Stimulated activated effector memory CD8-positive, alpha-beta T cell treated with anti-CD3 and anti-CD28 coated beads, Interleukin-12 subunit alpha, Interleukin-12 subunit beta, amount 100 ng/mL, for 72 hours (primary cell): ENCODE results near the gene ACSF3.

ENCODE experiments used
- ATAC-seq: fragments of 150-1000 bp; cut with Tn5 transposase; 2 replicates; pipeline ENCODE4 v1.10.0; 2021
- DNase-seq, 2 donors: peaks; one replicate each; pipeline ENCODE4 v3.0.0; 2021 to 2022; ENCODE audit warnings: low spot score in 2 of 2
- H3K27ac Mint-ChIP-seq: one replicate; pipeline ENCODE4 v1.8.0; 2022; ENCODE audit warnings: mild to moderate bottlenecking, mixed read lengths
- H3K36me3 Mint-ChIP-seq: one replicate; pipeline ENCODE4 v1.8.0; 2022; ENCODE audit warnings: mild to moderate bottlenecking, mixed read lengths
- H3K4me1 Mint-ChIP-seq: one replicate; pipeline ENCODE4 v1.8.0; 2022; ENCODE audit warnings: mixed read lengths
- H3K4me3 Mint-ChIP-seq: one replicate; pipeline ENCODE4 v1.8.0; 2022; ENCODE audit warnings: mild to moderate bottlenecking, mixed read lengths
- H3K9me3 Mint-ChIP-seq: one replicate; pipeline ENCODE4 v1.8.0; 2022; ENCODE audit warnings: mixed read lengths

The ACSF3 gene

GRCh38 chr16:89093602-89094251 lies at the start of gene ACSF3:
TSS of gene ACSF3 (plus strand) at chr16:89093852. CDS start at chr16:89100682, 6,830 bp downstream.
- Mint-ChIP-seq H3K4me1 (peaks cover 54% of the 10 kb centered on the region), H3K36me3 (peaks cover 31% of the 10 kb centered on the region), H3K27ac (peak within 1 kb of the TSS; percentile 99), H3K9me3 (no peaks in the 10 kb centered on the region), H3K4me3 (peak within 1 kb of the TSS; percentile 89)
- DNase-seq (peak; percentile 73 to 85), ATAC-seq (peak; percentile 40)

DNA sequence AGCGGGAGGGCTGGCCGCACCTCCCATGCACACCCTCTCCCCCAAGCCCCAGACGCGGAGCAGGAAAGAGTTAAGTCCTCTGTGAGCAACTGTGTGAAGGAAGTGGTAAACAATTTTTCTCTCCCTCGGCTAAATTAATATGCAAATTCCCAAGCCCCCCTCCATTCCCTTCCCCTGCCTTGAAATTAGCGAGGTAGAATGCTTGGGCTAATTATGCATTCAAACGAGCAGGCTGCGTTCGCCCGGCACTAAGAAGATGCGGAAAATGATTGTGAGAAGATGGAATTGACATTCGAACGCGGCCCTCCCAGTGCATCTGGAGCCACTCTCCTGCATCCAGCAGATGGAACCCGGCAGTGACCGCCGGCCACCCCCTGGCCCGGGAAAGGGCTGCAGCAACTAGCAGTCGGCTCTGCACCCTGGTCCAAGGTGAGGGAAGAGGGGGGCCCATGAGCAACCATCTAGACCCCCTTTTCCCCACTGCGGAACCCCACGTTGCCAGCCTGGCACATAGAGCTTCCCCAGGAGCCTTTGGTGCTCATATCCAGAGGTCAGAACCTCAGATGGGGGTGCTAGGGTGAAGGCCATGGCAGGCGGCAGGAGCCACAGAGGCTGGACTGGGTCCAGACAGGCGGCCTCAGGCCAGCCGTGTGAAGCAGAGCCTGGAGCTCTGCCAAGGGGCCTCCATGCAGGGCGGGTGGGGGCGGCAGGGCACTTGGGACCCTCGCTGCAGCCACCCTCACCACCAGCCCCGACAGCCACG lies 49.1 kb upstream of the ACSF3 start:
- H3K4me1 Mint-ChIP-seq = no peaks in the 10 kb centered on the region
- H3K4me3 Mint-ChIP-seq = no peak overlapping the region
- no peak for DNase-seq
- H3K9me3 Mint-ChIP-seq = peaks cover 3% of the 10 kb centered on the region
- peaks cover 6% of the 10 kb centered on the region for H3K36me3 Mint-ChIP-seq
- ATAC-seq = no peak
- no peak overlapping the region for H3K27ac Mint-ChIP-seq

- H3K36me3 Mint-ChIP-seq = peaks cover 6% of the 10 kb centered on the region
- DNase-seq = no peak
- H3K27ac Mint-ChIP-seq = no peak overlapping the region
- no peak overlapping the region for H3K4me3 Mint-ChIP-seq
- no peaks in the 10 kb centered on the region for H3K4me1 Mint-ChIP-seq
- no peak for ATAC-seq
- peaks cover 3% of the 10 kb centered on the region for H3K9me3 Mint-ChIP-seq
These were observed 48.4 kb upstream of the ACSF3 start for GRCh38 chr16:89045181-89045815.

DNA sequence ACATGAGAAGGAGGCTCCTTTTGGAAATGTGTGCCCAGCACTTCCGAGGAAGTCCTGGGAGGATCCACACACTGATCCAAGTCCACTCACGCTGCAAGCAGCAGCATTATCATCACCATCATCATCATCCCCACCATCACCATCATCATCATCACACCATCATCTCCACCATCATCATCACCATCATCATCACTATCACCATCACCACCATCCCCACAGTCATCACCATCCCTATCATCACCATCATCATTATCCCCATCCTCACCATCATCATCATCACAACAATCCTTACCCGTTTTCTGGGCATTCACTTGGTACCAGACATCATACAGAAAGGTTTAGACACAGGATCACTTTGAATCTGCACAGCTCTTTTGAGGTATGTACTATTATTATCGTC lies 47.8 kb upstream of the ACSF3 start:
- peaks cover 6% of the 10 kb centered on the region for H3K36me3 Mint-ChIP-seq
- DNase-seq (no peak), ATAC-seq (no peak)
- H3K27ac Mint-ChIP-seq = no peak overlapping the region
- no peaks in the 10 kb centered on the region for H3K4me1 Mint-ChIP-seq
- H3K4me3 Mint-ChIP-seq = no peak overlapping the region
- H3K9me3 Mint-ChIP-seq = peaks cover 3% of the 10 kb centered on the region

DNA sequence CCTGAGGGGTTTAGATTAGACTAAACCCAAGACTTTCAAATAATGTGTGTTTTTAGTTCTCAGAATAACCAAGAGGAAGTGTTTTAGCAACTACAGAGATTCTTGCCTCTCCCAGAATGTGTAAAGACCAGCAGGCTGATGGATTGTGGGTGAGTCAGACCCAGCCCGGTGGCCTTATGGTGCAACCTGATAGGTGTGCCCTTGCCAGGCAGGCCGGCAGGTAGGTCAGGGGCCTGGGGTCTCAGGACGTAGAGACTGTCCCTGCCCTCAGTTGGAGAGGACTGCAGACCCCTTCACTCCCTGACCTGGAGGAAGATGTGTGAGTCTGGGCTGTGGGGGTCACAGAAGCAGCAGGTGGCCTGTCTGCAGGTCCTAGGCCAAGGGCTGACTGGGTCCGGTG lies 47.2 kb upstream of the ACSF3 start:
- peak; percentile 24 for ATAC-seq
- H3K9me3 Mint-ChIP-seq = peaks cover 3% of the 10 kb centered on the region
- DNase-seq = no peak
- no peak overlapping the region for H3K27ac Mint-ChIP-seq
- H3K4me1 Mint-ChIP-seq = no peaks in the 10 kb centered on the region
- peaks cover 6% of the 10 kb centered on the region for H3K36me3 Mint-ChIP-seq
- H3K4me3 Mint-ChIP-seq = no peak overlapping the region

GRCh38 chr16:89047331-89048089 lies 46.1 kb upstream of the ACSF3 start:
- ATAC-seq = no peak
- H3K4me1 Mint-ChIP-seq = no peaks in the 10 kb centered on the region
- H3K4me3 Mint-ChIP-seq = no peak overlapping the region
- peaks cover 3% of the 10 kb centered on the region for H3K9me3 Mint-ChIP-seq
- H3K27ac Mint-ChIP-seq = peak overlapping the region; percentile 40
- H3K36me3 Mint-ChIP-seq = peaks cover 6% of the 10 kb centered on the region
- DNase-seq = no peak

DNA sequence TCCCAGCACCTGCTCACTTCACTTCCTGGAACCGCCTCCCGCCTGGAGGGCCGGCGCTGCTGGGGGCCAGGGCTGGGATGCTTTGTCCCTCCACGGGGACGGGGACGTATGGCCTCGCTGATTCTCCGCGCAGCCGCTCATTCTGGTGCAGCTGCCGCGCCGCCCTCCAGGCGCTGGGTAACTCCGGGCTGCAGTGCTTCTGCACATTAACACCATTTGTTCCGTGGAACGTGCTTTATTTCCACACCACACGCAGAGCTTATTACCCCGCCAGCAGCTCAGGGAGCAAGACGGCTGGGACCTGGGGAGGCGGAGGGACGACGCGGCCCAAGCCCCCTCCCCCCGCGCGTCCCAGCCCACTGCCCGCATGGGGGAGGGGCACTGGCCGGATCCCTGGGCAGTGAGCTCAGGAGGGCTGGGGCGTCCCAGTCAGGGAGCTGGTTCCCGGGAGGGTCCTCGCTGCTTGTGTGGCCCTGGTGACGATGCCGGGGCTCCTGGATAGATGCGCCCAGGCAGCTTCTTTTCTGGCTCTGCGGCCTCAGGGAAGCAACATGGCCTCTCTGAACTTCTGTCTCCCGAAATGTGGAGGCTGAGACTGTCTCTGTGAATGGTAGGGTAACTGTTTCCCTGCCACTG lies 45.4 kb upstream of the ACSF3 start:
- no peak overlapping the region for H3K4me3 Mint-ChIP-seq
- H3K36me3 Mint-ChIP-seq = peaks cover 6% of the 10 kb centered on the region
- DNase-seq (no peak), ATAC-seq (no peak)
- H3K9me3 Mint-ChIP-seq = peaks cover 3% of the 10 kb centered on the region
- no peak overlapping the region for H3K27ac Mint-ChIP-seq
- H3K4me1 Mint-ChIP-seq = no peaks in the 10 kb centered on the region

DNA sequence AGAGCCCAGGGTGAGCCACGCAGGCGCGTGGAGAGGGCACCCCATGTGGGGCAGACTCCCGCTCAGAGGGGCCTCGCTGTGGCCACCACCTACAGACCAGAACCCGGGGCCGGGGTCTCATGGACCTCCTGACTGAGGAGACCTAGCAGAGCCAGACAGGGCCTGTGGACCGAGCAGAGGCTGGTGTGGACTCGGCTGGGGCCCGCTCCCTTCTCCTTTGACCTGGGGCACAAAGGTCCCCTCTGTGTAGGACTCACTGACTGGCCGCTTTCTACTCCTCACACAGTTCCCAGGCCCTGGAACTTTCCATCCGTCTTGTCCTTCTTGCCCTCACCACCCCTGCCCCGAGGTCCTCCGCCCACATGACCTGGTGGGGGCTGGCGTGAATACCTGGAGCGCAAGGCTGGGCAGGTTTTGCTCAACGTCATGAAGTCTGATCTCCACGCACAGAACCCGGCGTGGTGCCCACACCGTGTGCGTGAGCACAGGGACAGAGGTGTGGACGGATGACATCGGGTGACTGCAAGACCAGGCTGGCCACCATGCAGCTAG lies 44.7 kb upstream of the ACSF3 start:
- ATAC-seq (no peak), DNase-seq (no peak)
- Mint-ChIP-seq H3K4me1 (no peaks in the 10 kb centered on the region), H3K9me3 (peaks cover 3% of the 10 kb centered on the region), H3K4me3 (no peak overlapping the region), H3K36me3 (peaks cover 6% of the 10 kb centered on the region), H3K27ac (no peak overlapping the region)

DNA sequence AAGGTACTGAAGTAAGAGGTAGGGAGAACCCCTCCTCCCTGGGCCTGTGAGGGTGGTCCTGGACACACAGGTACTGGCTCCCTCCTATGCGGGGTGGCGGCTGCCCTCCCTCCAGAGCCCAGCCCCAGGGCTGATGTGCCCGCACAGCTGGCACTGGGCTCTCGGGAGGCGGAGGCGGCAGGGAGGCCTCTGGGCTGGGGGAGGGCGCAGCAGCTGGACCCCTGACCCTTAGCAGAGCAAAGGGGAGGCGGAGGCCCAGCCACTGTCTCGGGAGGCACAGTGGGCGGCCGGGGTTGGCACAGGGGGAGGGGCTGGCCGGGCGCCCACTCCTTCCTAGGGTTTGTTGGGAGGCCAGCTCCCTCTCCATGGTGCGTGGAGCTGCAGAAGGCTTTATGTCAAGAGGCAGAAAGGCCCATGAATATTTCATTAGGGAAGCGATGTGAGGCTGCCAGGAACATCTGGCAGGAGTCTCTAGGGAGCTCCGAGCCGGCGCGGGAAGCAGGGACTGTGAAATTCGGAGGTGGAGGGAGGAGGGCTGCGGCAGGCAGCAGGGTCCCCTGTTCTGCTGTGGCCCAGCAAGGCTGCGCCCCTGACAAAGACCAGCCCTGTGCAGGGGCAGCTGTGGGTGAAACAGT lies 44.1 kb upstream of the ACSF3 start:
- Mint-ChIP-seq H3K36me3 (peaks cover 6% of the 10 kb centered on the region), H3K4me3 (no peak overlapping the region), H3K27ac (peak overlapping the region; percentile 63), H3K4me1 (no peaks in the 10 kb centered on the region), H3K9me3 (peaks cover 3% of the 10 kb centered on the region)
- DNase-seq (no peak), ATAC-seq (no peak)

DNA sequence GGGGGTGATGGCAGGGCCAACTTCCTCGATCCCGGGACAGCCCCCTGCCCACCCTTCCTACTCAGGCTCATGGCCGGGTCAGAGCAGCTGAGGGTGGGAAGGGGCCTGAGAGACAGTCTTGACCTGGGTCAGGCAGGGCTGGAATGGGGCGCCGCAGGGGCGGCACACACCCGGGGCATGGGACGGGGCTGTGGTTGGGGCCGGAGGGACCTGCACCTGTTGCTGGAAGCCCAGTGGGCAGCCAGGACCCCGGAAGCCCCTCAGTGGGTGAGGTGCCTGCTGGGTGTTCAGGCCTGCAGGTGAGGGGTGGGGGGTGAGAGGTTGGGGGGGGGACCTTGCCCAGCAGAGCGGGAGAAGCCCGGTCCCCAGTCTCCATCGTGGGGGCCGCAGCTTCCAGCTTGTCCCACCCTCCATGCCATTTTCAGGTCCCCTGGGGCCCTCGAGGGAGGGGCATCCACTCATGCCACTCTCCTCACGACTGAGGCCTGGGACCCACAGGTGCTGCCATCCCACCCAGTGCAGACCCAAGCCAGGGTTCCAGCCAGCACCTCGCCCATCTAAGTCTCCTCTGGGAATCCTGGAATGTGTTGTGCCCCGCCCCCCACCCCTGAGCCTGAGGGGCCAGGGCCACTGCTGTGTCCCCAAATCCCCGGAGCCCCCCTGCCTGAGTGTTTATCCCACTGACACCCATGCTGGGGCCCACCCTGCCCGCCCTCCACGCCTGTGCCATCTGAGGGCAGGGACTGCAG lies 43.4 kb upstream of the ACSF3 start:
- H3K9me3 Mint-ChIP-seq = peaks cover 3% of the 10 kb centered on the region
- H3K27ac Mint-ChIP-seq = peak overlapping the region; percentile 63
- no peak overlapping the region for H3K4me3 Mint-ChIP-seq
- DNase-seq = no peak
- ATAC-seq = no peak
- H3K4me1 Mint-ChIP-seq = no peaks in the 10 kb centered on the region
- peaks cover 6% of the 10 kb centered on the region for H3K36me3 Mint-ChIP-seq

DNA sequence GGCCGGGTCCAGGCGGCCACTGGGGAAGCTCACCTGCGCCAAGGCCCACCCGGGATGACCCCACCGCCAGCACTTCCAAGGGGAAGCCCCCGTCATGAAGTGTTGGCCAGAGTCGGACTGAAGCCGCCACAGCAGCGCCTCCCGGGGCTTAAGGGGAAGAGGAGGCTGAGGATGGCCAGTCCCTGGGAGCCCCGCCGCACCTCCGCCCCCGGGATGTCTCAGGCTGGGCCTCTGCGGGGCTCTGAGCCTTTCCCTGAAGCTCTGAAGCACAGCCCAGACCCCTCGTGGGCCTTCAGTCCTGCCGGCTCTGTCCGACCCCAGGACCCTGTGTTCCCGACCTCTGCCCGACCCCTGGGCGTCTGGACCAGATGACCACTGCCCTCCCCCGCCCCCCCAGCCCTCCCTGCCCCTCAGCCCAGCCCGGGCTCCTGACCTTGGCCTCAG lies 42.8 kb upstream of the ACSF3 start:
- Mint-ChIP-seq H3K4me3 (no peak overlapping the region), H3K9me3 (peaks cover 2% of the 10 kb centered on the region), H3K4me1 (no peaks in the 10 kb centered on the region), H3K36me3 (peaks cover 4% of the 10 kb centered on the region), H3K27ac (no peak overlapping the region)
- ATAC-seq (no peak), DNase-seq (no peak)

GRCh38 chr16:89051521-89052166 lies 42.0 kb upstream of the ACSF3 start:
- ATAC-seq = no peak
- H3K9me3 Mint-ChIP-seq = no peaks in the 10 kb centered on the region
- H3K4me1 Mint-ChIP-seq = no peaks in the 10 kb centered on the region
- no peak for DNase-seq
- no peaks in the 10 kb centered on the region for H3K36me3 Mint-ChIP-seq
- H3K4me3 Mint-ChIP-seq = no peak overlapping the region
- H3K27ac Mint-ChIP-seq = no peak overlapping the region

- Mint-ChIP-seq H3K4me1 (no peaks in the 10 kb centered on the region), H3K36me3 (no peaks in the 10 kb centered on the region), H3K27ac (no peak overlapping the region), H3K4me3 (peak overlapping the region; percentile 22), H3K9me3 (no peaks in the 10 kb centered on the region)
- ATAC-seq (no peak), DNase-seq (no peak)
These were observed 41.3 kb upstream of the ACSF3 start for GRCh38 chr16:89052191-89052889.
